IPS-NIHi7 (cell line): ENCODE results near the gene PROX2.

Experiments used
- DNase-seq: peaks from one replicate; pipeline ENCODE4 v3.0.0; 2012; ENCODE audit warnings: mixed read lengths; ENCODE audit errors: extremely low spot score

Gene PROX2

DNA sequence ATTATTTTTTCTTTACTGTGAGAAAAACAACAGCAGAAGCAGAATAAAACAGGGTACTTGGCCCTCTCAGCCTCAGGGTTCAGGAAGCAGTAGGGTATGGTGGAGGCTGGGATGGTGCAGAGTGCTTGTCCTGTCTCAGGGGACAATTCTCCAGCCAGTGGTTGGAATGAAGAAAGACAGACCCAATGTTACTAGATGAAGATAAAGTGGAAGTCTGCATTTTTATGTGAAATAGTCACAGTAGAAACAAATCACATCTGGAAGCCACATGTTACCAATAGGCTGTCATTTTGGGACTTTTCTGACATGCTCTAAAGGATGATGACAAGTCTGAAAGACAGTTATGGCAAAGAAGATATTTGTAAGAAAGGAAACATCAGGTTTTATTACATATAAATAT is 32.3 kb downstream of the PROX2 start:
- no peak for DNase-seq

DNA sequence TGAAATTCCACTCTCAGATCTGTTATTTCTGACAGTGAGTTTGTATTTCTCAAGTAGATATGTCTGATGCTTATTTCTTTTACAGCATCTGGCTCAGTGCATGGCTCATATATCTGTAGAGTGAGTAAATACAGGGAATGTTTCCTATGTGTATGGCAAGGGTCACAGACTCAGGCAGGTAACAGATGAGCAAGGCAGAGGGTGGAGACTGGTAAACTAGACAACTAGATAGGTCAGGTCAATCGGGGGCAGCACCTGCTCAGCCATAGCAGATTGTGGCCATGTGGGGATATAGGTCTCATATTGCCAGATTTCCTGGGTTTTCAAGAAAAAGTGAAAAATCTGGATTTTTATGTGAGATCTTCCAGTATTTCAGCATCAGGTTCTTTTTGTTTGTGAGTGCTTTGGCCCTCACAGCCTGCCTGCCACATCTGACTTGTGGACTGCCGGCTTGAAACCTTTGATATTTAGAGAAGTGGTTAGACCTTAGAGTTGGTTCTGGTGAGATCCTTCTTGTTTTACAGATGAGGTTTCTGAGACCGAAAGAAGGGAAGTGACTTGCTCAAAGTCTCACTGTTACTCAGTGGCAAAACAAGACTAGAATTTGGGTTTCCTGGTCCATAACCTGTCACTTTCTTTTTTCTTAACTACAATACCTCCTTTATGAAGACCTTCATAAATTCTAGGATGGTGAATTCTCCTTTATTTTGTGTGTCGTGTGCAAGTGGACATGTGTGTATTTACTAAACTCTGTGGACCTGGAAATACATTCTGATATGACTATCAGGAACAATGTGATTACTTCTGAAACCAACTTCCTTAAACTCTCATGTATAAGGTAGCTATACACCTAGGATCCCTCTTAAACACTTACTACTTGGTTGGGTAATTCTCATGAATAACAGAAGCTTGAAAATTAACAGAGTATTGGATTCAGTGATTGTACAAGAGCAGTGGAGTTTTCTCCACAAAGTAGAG is 34.4 kb downstream of the PROX2 start:
- no peak for DNase-seq

DNA sequence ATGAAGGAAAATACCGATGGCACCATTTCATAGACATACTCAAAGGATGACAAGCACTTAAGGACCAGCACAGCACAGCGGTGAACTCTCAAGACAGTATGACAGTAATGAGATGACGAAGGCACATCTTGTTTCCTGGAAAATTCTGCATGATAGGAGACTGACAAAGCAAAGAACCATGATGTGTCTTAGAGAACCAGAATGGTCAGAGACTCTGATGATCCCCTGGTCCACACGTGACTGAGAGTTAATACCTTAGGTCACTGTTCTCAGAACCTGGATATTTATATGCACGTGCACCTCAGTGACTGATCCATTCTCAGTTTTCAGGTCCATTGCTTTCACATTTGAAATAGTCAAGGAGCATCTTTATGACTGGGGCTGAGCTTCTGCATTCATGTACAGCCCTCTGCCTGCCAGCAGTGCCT is 35.3 kb downstream of the PROX2 start:
- no peak for DNase-seq

DNA sequence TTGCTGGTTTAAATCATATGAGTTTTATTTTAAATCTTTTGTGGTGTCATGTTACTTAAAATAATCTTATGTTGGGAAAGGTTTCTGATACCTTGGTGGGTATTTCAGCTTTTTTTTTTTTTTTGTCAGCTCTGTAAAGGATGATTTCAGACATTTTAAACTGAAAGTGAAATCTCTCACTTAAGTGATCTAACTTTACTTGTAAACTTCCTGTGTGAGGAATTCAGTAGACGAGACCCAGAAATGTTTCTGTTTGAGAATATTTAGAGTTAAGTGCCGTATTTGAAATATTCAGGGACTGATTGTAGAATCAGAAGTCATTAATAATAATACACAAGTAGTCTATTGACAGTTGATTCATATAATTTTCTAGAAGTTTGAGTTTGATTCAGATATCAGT is 37.8 kb downstream of the PROX2 start:
- no peak for DNase-seq

DNA sequence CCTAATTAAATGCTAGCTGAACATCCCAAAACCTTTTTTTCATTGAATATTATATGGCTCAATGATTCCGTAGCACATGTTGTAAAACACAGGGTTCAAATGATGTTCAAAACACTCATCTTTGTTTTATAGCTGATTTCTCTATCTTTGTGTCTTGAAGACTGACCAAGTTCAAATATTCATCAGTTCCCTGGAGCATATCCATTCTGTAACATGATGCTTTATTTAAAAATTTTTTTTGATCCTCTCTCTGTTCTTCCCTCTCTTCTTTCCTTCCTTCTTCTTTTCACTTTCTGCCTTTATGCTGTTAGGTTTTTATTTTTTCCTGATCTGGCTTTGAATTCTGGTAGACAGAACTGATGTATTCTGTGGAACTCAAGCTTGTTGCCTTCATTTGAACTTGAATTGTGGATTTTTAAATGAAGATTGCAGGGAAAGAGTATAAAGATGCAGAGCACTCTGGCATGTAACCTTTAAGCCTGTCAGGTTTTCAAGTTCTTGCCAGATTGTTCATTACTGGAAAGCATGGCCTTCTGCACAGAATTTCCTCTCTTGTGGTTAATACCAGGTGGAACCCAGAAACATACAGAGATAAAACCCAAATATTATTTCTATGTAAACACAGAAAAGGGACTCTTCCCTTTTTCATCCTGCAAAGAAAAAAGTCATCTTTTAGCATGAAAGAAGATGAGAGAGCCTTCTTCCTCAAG is 39.5 kb downstream of the PROX2 start:
- no peak for DNase-seq

DNA sequence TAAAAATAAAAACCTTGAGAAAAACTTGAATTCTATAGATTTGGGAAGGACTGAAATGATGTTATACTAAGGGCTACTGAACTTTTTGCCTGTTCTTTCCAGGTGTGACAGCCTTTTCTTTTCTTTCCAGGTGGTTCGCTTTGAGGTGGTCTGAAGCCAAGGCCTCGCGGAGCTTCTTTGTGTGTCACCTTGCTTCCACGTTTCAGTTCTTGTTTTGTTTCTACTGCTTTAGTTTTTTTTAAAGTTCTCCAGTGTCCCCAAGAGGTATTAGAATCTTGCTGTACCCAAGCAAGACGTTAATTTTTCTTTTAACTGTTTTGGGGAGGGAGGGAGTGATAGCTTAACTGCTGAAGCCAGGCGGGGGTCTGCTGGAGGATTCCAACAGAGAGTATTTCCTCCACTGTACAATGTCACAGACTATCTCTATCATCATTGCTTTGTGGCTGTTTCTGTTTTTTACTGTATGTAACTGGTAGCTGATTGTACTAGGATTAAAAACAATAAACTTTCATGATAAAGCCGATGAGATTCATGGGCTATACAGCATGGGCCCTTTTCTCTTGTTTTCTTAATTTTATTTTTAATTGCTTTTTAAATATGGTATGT is 40.2 kb downstream of the PROX2 start:
- DNase-seq = no peak

DNA sequence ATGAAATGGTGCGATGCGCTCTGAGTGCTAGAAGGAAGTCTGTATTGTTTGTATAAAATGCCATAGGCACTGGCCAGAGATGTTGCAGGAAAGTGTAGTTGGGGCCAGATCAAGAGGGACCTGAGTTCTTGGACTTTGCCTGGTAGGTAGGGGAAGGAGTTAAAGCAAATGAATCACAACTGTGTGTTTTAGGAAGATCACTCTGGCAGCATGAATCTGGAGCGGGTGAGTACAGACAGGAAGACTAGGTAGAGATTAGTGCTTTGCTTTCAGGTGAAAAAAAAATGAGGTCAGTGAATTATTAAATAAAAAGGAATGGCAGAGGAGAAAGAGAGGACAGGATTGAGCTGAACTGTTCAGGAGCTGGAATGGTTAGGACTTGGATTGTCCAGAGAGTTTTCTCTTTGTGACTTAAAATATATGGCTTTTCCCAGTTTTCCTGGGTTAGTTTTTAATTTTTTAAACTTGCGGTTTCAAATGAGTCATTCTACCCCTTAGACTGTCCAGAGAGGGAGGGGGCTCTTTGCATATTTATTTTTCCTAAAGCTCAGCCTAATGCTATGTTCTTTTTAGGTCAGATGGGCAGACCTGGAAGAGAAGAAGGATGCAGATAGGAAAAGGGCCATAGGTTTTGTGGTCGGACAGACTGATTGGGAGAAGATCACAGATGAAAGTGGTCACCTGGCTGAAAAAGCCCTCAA is 41.1 kb downstream of the PROX2 start:
- no peak for DNase-seq

DNA sequence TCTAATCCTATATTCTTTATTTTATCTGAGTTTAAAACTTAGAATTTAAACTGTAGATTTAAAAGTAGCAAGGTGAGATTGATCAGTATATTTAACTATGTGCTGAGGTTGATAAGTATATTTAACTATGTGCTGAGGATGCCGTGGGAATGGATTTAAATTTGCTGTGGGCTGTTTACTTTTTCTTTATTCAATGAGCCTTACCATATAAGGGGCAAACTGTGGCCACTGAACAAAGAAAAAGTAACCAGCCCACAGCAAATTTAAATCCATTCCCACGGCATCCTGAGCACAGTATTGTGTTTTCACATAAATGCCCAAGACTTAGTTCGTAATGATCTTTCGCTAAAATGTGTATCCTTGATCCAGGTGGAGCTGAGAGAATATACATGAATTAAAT is 43.1 kb downstream of the PROX2 start:
- DNase-seq = no peak

DNA sequence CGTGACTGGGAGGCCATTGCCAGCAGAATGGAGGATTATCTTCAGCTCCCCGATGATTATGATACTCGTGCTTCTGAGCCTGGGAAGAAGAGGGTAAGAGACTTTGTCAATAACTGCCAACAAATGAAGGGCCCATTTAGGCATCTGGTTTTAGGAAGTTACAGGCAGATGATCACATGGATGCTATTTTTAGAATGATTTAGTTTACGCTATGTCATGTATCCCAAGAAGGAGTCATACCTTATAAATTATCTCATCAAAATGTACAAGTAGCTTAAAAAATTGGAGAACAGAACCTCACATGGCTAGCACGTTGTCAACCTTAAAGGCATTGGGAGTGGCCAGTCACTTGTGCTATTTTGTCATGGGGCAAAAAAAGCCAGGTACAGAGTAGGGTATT is 46.7 kb downstream of the PROX2 start:
- DNase-seq = no peak

DNA sequence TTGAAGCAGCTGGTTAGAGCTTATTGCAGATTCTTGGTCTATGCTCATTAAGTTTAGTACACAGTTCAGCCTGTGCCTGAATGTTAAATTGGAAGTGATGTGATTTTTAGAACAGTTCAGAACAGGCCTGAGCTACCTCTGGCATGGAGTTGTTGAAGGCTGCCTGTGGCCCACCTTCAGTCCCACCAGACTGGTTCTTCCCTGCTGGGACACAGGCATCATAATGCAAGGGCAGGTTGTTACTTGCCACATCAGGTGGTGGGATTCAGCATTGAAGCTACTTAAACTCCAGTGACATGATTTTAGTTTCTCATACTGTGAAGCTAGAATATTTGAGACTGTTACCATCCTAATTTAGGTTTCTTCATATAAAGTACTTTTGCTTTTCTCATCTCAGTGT is 49.4 kb downstream of the PROX2 start:
- DNase-seq = peak; percentile 21
